GM10248 (cell line): ENCODE measurements around the gene NRG2.
A peak's percentile ranks its signal among the peaks of the same experiment; 100 is the strongest.

Experiments used
- CTCF ChIA-PET: fragments of 300-600 bp; sonication (Branson Sonifier 250); formaldehyde crosslinking; extraction: SDS; loops from one replicate; lab custom pipeline; 2021; ENCODE audit warnings: antibody characterized with exemption; lab: Yijun Ruan, JAX
- POLR2A ChIA-PET: fragments of 350-650 bp; sonication (Branson Sonifier 250); formaldehyde crosslinking; extraction: SDS; loops from one replicate; lab custom pipeline; 2020; ENCODE audit warnings: antibody characterized with exemption; lab: Yijun Ruan, JAX
- DNase-seq: peaks from one replicate; pipeline ENCODE4 v3.0.0; 2012; ENCODE audit errors: extremely low spot score
- CTCF ChIP-seq: IDR thresholded peaks from 2 replicates; pipeline ENCODE4 v1.5.1; 2012; ENCODE audit warnings: mild to moderate bottlenecking, low read depth; ENCODE audit errors: extremely low read depth, missing control alignments, control extremely low read depth

The NRG2 gene

GRCh38 chr5:139904816-139905661 is 138.1 kb downstream of the NRG2 start:
- POLR2A ChIA-PET = no interaction called here
- CTCF ChIA-PET = interaction anchor here (0.8 to 1.7 kb wide), 4 partner anchors 10 to 118 kb away, joined by 3 to 5 read pairs (median 4); no protein-coding TSS in a partner anchor
- no peak for TF ChIP-seq CTCF
- DNase-seq = no peak

- no peak for TF ChIP-seq CTCF
- DNase-seq = no peak
- ChIA-PET CTCF (interaction anchor here (1.7 kb wide), 1 partner anchor 117 kb away, joined by 5 read pairs; no protein-coding TSS in a partner anchor), POLR2A (no interaction called here)
Observed at GRCh38 chr5:139904566-139904815, 138.6 kb downstream of the NRG2 start.

- DNase-seq = peak; percentile 52
- ChIA-PET CTCF (interaction anchor here (7.3 kb wide), 1 partner anchor 65 kb away, joined by 51 read pairs; no protein-coding TSS in a partner anchor), POLR2A (no interaction called here)
- no peak for TF ChIP-seq CTCF
Observed at GRCh38 chr5:139903795-139904565, 139.1 kb downstream of the NRG2 start.

GRCh38 chr5:139903450-139903794 is 139.7 kb downstream of the NRG2 start:
- DNase-seq = no peak
- TF ChIP-seq CTCF = no peak
- ChIA-PET CTCF (interaction anchor here (7.3 kb wide), 1 partner anchor 65 kb away, joined by 51 read pairs; no protein-coding TSS in a partner anchor), POLR2A (no interaction called here)

- DNase-seq = no peak
- CTCF ChIA-PET = interaction anchor here (0.7 to 7.3 kb wide), 8 partner anchors 9 to 136 kb away, joined by 3 to 51 read pairs (median 4); no protein-coding TSS in a partner anchor
- no peak for TF ChIP-seq CTCF
- POLR2A ChIA-PET = no interaction called here
Observed at GRCh38 chr5:139901986-139902385, 141.1 kb downstream of the NRG2 start.

GRCh38 chr5:139901251-139901575 is 141.9 kb downstream of the NRG2 start:
- ChIA-PET POLR2A (no interaction called here), CTCF (interaction anchor here (1.3 to 7.3 kb wide), 5 partner anchors 9 to 135 kb away, joined by 3 to 51 read pairs (median 6); no protein-coding TSS in a partner anchor)
- TF ChIP-seq CTCF = no peak
- DNase-seq = no peak
